Mucosa of descending colon (tissue), 3 donors: Measurements from ENCODE around the gene SLC22A12. TPM values are rescaled to one million over a fixed set of nuclear protein-coding genes. Genes with fewer than 3 reads are reported as not detected.

Experiments used
- ATAC-seq: fragments of 200-7000 bp; cut with Tn5 transposase; one replicate; pipeline ENCODE4 v1.9.1; 2020; ENCODE audit warnings: mild to moderate bottlenecking, moderate library complexity
- DNase-seq, 3 donors: peaks; one replicate each; pipeline ENCODE4 v3.0.0-alpha.2; 2020
- H3K36me3 ChIP-seq: fragments of 200-600 bp; one replicate; pipeline ENCODE4 v1.8.0; 2021; ENCODE audit warnings: low read depth, mild to moderate bottlenecking
- H3K4me1 ChIP-seq: fragments of 200-600 bp; one replicate; pipeline ENCODE4 v1.8.0; 2021; ENCODE audit warnings: low read depth, mild to moderate bottlenecking
- H3K4me3 ChIP-seq: fragments of 200-600 bp; one replicate; pipeline ENCODE4 v1.8.0; 2021; ENCODE audit warnings: mild to moderate bottlenecking
- H3K9me3 ChIP-seq: fragments of 200-600 bp; one replicate; pipeline ENCODE4 v1.8.0; 2021; ENCODE audit warnings: mild to moderate bottlenecking
- intact Hi-C, 2 donors: fragments of 100-400 bp; cut with DNase I in 1 of 2; cut with micrococcal nuclease in 1 of 2; formaldehyde crosslinking; loops; one replicate each; pipeline versions ENCODE4 v1.11.0 to v1.11.1; 2022; cut with DNase I, micrococcal nuclease
- total RNA-seq, 3 donors: library from RNA; stranded (reverse); fragmentation: NEBNext Ultra II Directional in 2 of 3; extraction: Animal tissue kit (Norgen Biotek cat#: 25700) in 2 of 3; gene quantifications; one replicate each; pipeline versions ENCODE4 v1.2.1 to v1.2.4, GENCODE V29; 2021 to 2023
- TF ChIP-seq, protein P1 (sequence below): fragments of 200-600 bp; IDR thresholded peaks from one replicate; pipeline ENCODE4 v1.8.0; 2022; ENCODE audit warnings: antibody characterized with exemption, mild to moderate bottlenecking
- donor health status: DM: no; HTN: no; CAD: no; lungs with moderate emphysema.
- donor health status: DM: no; HTN: no; CAD: no.
- donor health status: DM: no; HTN: yes; CAD: no.

The SLC22A12 gene
- total RNA-seq, 3 donors from 2014 or later = not detected

DNA sequence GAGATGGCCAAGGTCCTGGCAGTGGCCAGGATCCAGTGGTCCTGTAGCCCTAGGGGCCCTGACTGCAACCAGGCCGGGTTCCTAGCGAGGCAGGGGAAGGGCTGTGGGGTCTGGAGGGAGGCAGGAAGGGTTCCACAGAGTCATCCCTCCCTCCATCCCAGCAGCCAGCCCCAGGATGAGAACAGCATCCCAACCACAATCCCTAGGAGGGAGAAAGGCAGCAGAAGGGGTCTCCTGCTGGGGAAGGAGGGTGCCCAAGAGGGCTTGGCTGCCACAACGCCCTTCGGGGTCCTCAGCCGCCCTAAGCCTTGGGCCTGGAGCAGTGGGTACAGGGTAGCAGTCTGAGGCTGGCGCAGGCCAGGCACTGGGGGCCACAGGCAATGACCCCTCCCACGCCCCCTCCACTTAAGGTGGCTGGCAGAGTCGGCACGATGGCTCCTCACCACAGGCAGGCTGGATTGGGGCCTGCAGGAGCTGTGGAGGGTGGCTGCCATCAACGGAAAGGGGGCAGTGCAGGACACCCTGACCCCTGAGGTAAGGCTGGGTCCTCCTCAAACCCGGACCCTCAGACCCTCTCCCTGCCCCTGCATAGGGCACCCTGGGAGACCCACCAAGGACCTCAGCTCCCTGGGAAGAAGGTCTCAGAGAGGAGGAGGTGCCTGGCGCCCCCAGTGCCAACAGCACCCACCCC lies 7.2 kb downstream of the SLC22A12 start:
- Histone ChIP-seq H3K9me3 (no peaks in the 10 kb centered on the region), H3K4me3 (no peak overlapping the region), H3K36me3 (no peaks in the 10 kb centered on the region), H3K4me1 (no peaks in the 10 kb centered on the region)
- DNase-seq (peak in 2 of 3 donors; percentile 15 to 25), ATAC-seq (no peak)
- intact Hi-C loops = no loop called here
- TF ChIP-seq, protein P1, sequence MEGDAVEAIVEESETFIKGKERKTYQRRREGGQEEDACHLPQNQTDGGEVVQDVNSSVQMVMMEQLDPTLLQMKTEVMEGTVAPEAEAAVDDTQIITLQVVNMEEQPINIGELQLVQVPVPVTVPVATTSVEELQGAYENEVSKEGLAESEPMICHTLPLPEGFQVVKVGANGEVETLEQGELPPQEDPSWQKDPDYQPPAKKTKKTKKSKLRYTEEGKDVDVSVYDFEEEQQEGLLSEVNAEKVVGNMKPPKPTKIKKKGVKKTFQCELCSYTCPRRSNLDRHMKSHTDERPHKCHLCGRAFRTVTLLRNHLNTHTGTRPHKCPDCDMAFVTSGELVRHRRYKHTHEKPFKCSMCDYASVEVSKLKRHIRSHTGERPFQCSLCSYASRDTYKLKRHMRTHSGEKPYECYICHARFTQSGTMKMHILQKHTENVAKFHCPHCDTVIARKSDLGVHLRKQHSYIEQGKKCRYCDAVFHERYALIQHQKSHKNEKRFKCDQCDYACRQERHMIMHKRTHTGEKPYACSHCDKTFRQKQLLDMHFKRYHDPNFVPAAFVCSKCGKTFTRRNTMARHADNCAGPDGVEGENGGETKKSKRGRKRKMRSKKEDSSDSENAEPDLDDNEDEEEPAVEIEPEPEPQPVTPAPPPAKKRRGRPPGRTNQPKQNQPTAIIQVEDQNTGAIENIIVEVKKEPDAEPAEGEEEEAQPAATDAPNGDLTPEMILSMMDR = no peak

DNA sequence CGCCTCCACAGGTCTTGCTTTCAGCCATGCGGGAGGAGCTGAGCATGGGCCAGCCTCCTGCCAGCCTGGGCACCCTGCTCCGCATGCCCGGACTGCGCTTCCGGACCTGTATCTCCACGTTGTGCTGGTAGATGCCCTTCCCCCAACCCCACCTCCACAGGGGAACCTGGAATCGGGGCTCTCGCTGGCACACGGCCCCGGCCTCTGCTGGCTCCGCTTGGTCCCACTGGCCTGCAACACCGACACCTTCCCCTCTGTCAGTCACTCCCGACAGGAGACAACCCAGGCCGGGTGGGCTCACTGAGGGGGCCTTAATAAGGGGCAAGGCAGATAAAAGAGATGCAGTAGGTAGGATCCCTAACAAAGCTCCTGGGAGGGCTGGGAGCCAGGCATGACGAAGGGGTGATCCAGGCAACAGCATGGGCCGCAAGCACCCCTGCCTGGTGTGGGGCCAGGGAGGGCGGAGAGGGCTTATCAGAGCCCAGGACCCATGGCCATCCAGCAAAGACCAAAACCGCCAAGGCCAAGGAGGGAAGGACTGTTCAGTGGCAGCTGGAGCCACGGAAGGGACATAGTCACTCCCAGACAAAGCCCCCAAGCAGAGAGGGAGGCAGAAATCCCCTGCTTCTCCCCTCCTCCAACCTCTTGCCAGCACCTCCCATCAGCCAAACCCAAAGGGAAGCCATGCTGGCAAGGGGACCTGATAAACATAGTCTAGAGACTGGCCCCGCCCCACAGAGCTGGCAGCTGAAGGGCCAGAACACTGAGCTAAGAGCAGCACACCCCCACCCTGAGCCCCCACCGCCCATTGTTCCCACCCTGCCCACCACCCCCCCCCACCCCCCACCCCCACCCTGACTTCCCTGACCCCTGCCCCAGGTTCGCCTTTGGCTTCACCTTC lies 8.0 kb downstream of the SLC22A12 start:
- peak in 2 of 3 donors; percentile 11 to 36 for DNase-seq
- intact Hi-C loops = no loop called here
- ATAC-seq = no peak
- Histone ChIP-seq H3K36me3 (no peaks in the 10 kb centered on the region), H3K4me1 (no peaks in the 10 kb centered on the region), H3K9me3 (no peaks in the 10 kb centered on the region), H3K4me3 (no peak overlapping the region)
- TF ChIP-seq, protein P1 = no peak

DNA sequence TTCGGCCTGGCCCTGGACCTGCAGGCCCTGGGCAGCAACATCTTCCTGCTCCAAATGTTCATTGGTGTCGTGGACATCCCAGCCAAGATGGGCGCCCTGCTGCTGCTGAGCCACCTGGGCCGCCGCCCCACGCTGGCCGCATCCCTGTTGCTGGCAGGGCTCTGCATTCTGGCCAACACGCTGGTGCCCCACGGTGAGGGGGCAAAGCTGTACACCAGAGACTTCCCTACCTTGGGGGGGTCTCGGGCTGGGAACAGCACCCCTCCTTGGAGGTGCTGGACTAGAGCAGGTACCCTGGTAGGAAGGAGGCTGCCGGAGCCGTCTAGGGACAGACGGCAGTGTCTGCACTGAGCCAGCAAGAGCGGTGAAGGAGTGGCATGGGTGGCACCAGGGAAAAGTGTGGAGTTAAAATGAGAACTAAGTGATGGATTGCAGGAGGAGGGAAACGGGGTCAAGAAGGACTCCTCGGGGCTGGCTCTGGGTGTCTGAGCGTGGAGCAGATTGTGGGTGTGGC lies 8.7 kb downstream of the SLC22A12 start:
- H3K4me3 ChIP-seq = no peak overlapping the region
- H3K9me3 ChIP-seq = no peaks in the 10 kb centered on the region
- no peaks in the 10 kb centered on the region for H3K36me3 ChIP-seq
- no peaks in the 10 kb centered on the region for H3K4me1 ChIP-seq
- ATAC-seq (no peak), DNase-seq (peak in 2 of 3 donors; percentile 3 to 27)
- intact Hi-C loops = no loop called here
- TF ChIP-seq, protein P1 = no peak

DNA sequence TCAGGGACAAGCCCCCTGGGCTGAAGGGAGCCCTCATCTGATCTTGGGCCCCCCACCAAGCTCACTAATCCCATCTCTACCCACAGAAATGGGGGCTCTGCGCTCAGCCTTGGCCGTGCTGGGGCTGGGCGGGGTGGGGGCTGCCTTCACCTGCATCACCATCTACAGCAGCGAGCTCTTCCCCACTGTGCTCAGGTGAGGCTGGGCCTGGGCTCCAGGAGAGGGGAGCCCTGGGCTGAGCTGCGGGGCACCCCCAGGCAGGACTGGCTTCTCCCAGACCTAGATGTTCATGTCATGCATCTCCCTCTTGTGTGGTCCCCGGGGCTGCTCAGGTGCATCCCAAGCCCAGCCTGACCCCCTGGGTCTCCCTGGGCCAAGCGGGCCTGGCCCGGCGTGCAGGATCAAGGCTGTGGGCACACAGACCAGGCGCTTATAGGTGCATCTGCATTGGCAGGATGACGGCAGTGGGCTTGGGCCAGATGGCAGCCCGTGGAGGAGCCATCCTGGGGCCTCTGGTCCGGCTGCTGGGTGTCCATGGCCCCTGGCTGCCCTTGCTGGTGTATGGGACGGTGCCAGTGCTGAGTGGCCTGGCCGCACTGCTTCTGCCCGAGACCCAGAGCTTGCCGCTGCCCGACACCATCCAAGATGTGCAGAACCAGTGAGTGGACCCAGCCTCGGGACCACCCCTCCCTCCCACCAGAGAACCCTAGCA lies 9.4 kb downstream of the SLC22A12 start:
- ATAC-seq (no peak), DNase-seq (peak in 1 of 3 donors; percentile 23)
- intact Hi-C loops = no loop called here

More for the DNA sequence above, 9.4 kb downstream of the SLC22A12 start:
- TF ChIP-seq, protein P1 = no peak
- no peak overlapping the region for H3K4me3 ChIP-seq
- H3K36me3 ChIP-seq = no peaks in the 10 kb centered on the region
- H3K4me1 ChIP-seq = no peaks in the 10 kb centered on the region
- H3K9me3 ChIP-seq = no peaks in the 10 kb centered on the region
